Measurements from ENCODE around the gene KLF4. TPM values are rescaled to one million over a fixed set of nuclear protein-coding genes. Genes with fewer than 3 reads are reported as not detected.

Gene KLF4
- total RNA-seq, 1 experiment from 2014 or later, result 0.68 TPM

GRCh38 chr9:107462691-107463090 lies 26.9 kb downstream of the KLF4 start:
- in situ Hi-C loops (cut with HindIII; ENCODE audit: low sequenced_read_pairs), result no loop called here
- DNase-seq (ENCODE audit: low spot score), result no peak

- in situ Hi-C loops (cut with HindIII; ENCODE audit: low sequenced_read_pairs), result no loop called here
- DNase-seq (ENCODE audit: low spot score), result no peak
These were observed 29.2 kb downstream of the KLF4 start for GRCh38 chr9:107460153-107461023.

- in situ Hi-C loops (cut with HindIII; ENCODE audit: low sequenced_read_pairs), result no loop called here
- DNase-seq (ENCODE audit: low spot score), result no peak
These were observed 34.0 kb downstream of the KLF4 start for GRCh38 chr9:107455425-107456135.

GRCh38 chr9:107453479-107453878 lies 36.1 kb downstream of the KLF4 start:
- DNase-seq (ENCODE audit: low spot score), result no peak
- in situ Hi-C loops (cut with HindIII; ENCODE audit: low sequenced_read_pairs), result no loop called here

DNA sequence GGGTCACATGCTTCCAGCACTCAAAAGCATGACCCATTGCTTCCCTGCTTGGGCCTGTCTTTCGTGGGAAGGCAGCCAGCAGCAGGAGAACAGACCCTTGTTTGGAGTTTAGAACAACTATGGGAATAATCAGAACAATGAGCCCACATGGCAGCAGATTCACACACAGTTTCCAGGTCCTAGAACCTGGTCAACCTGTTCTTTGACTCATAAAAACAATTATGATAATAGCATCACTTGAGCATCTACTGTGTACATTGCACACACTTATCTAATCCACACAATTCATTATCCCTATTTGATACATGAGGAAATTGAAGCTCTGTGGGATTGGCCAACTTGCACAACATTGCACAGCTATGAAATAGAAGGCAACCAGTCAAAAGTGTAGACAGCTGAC lies 41.7 kb downstream of the KLF4 start:
- in situ Hi-C loops (cut with HindIII; ENCODE audit: low sequenced_read_pairs), result no loop called here
- no peak for DNase-seq (ENCODE audit: low spot score)

DNA sequence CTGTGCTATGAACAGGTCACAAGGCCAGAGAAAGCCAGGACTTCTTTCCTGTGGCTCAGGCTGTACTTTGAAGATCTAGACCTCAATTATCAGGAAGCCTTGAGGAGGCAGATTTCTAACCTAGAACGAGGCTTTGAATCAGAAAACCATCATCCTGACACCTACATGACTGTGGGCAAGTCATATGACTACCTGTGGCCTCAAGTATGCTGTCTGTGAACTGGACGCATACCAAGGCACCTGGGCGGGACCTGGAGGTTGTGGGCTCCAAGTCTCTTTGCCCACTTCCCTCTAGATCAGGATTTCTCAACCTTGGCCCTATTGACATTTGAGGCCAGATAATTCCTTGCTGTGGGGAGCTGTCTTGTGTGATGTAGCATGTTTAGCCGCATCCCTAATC lies 42.5 kb downstream of the KLF4 start:
- in situ Hi-C loops (cut with HindIII; ENCODE audit: low sequenced_read_pairs), result no loop called here
- no peak for DNase-seq (ENCODE audit: low spot score)

GRCh38 chr9:107446491-107446890 lies 43.1 kb downstream of the KLF4 start:
- DNase-seq (ENCODE audit: low spot score), result no peak
- in situ Hi-C loops (cut with HindIII; ENCODE audit: low sequenced_read_pairs), result no loop called here

DNA sequence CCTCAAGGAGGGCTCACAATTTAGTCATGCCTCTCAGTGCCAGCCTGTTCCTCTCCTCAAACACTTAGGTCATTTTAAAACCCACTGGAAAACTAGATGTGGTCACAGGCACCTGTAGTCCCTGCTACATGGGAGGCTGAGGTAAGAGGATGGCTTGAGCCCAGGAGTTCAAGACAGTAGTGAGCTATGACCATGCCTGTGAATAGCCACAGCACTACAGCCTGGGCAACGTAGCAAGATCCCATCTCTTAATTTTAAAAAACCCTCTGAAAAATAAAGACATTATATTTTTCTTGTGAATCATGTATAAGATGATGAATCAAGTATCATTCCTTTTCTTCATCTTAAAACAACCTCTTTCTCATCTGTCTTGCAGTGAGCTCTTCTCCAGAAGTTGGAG lies 45.8 kb downstream of the KLF4 start:
- DNase-seq (ENCODE audit: low spot score), result no peak
- in situ Hi-C loops (cut with HindIII; ENCODE audit: low sequenced_read_pairs), result no loop called here

- in situ Hi-C loops (cut with HindIII; ENCODE audit: low sequenced_read_pairs), result no loop called here
- DNase-seq (ENCODE audit: low spot score), result no peak
These were observed 49.5 kb downstream of the KLF4 start for GRCh38 chr9:107439991-107440456.

DNA sequence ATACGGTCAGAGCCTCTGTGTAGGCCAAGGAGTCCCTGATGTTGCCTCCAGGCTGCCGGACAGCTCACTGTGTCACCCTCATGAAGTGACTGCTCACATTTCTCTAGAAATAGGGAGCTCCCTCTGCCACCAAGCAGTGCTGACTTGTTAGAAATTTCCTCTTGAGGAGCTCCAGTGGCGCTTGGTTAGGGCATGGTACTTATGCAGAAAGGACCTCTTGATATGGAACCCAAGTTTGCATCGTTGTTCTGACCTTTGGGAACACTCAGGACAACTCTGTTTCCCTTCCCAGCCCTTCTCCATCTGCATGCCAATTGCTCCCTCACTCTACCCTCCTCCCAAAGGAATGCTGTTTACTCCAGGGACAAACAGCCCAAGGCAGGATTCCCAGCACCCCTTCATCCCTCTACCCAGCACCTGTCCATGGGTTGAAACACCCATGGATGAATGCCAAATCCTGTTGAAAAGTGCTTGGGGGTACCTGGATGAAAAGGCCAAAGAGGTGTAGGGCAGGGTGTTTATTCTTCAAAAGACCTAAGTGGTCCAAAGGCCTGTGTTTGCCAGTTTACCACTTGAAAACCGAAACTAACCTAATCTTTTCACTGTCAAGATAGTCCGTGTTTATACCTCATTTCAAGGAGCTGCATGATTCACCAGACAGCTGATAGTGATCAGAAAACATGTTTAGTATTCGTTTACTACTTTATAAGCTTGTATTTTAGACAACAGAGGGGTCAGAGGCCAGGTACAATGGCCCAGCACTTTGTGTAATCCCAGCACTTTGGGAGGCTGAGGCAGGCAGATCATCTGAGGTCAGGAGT lies 51.1 kb downstream of the KLF4 start:
- in situ Hi-C loops (cut with HindIII; ENCODE audit: low sequenced_read_pairs), result no loop called here
- no peak for DNase-seq (ENCODE audit: low spot score)

DNA sequence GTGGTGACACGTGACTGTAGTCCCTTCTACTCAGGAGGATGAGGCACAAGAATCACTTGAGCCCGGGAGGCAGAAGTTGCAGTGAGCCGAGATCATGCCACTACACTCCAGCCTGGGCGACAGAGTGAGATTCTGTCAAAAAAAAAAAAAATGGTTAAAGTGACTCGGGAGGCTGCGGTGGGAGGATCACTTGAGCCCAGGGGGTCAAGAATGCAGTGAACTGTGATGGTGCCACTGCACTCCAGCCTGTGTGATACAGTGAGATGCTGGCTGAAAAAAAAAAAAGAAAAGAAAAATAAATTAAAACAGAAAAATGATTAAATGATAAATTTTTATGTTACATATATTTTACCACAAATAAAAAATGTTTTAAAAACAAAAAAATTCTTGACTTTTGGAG lies 51.9 kb downstream of the KLF4 start:
- no peak for DNase-seq (ENCODE audit: low spot score)
- in situ Hi-C loops (cut with HindIII; ENCODE audit: low sequenced_read_pairs), result no loop called here

- no peak for DNase-seq (ENCODE audit: low spot score)
- in situ Hi-C loops (cut with HindIII; ENCODE audit: low sequenced_read_pairs), result no loop called here
These were observed 54.2 kb downstream of the KLF4 start for GRCh38 chr9:107435415-107435814.

Other genes with a start within 250 kb of the KLF4 start
- 129 and 208 TPM in 2 replicates for gene RAD23B, start 206.5 kb downstream of the KLF4 start, total RNA-seq (2014; rRNA removed; shearing (Covaris generic))